ENCODE results near the gene EVI5L.

The EVI5L gene

DNA sequence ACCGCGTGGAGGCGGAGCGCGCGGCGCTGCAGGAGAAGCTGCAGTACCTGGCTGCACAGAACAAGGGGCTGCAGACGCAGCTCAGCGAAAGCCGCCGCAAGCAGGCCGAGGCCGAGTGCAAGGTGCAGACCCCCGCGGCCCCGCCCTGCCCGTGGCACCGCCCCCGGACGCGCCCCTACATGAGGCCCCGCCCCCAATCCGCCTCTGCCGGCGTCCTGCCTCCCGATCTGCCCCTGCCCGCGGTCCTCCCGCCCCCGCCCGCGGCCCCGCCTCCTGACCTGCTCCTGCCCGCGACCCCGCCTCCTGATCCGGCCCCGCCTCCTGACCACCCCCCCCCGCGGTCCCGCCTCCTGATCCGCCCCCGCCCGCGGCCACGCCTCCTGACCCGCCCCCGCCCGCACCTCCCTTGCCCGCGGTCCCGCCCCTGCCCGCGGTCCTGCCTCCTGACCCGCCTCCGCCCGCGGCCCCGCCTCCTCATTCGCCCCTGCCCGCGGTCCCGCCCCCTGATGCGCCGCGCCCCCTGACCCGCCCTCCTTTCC, 32.5 kb downstream of the EVI5L start:
- DNase-seq = peak; percentile 86

DNA sequence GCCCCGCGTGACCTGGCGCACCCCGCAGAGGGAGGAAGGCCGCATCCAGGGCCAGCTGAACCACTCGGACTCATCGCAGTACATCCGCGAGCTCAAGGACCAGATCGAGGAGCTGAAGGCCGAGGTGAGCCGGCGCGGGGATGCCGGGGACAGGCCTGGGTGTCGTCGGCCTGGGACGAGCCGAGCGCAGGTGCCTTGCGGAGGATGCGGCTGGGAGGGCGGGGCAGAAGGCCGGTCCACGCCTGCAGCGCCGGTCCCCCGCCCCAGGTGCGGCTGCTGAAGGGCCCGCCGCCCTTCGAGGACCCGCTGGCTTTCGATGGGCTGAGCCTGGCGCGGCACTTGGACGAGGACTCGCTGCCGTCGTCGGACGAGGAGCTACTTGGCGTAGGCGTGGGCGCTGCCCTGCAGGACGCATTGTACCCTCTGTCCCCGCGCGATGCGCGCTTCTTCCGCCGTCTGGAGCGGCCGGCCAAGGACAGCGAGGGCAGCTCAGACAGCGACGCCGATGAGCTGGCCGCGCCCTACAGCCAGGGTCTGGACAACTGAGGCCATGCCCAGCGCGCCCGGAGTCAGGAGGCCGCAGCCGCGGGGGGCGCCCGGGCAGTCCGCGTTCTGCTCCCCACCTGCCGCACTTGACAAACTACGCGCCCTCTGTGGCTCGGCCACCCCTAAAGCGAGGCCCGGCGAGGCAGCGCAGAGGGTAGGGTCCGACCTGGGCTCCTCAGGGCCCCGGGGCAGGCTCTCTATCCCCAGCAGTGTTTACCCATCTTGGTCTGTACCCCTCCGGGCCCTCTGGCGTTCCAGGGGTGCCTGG, 33.3 kb downstream of the EVI5L start:
- no peak for DNase-seq

DNA sequence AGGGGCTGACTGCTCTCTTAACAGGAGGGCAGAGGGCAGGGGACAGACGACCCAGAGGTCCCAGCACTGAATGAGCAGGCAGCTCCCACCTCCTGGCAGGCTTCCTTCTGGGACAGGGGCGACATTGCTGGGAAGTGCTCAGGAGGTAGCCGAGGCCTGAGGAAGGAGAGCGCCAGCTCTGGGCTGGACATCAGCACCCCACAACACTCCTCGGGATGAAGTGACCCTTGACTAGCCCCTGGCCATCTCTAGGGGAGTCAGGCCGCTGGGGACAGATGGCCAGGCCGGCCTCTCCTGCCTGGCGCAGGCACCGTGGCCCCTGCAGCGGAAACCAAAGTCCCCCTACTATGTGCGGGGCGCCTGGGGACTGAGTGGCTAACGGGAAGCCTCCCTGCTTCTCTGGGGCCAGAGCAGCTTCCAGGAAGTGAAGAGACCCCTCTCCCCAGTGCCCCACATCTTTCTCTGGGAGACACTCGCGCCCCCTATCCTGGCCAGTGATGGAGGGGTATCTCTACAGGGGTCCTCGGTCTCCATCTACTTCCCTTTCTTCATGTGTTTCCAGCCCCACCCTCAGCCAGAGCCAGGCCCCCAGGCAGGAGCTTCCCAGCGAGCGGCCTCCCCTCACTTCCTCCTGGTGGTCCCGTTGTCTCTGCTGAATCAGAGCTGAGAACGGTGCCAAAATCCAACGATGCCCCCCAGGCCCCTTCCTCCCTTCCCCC, 34.1 kb downstream of the EVI5L start:
- DNase-seq = no peak

DNA sequence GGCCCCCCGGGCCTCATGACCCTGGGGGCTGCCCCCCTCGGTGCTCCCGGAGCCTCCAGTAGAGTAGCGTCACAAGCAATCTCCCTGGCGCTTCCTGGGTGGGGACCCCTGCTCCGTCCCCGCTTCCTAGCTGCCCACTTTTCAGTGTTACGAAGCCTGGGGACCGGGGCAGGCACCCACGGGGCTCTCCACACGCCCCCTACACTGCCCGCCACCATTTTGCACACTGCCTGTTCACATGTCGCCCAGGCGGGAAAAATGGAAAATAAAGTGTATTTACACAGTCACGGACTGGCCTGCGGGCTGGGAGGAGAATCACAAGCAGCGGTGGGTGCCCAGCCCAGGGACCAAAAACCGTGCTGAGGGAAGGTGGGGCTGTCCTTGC, 34.7 kb downstream of the EVI5L start:
- DNase-seq = no peak

DNA sequence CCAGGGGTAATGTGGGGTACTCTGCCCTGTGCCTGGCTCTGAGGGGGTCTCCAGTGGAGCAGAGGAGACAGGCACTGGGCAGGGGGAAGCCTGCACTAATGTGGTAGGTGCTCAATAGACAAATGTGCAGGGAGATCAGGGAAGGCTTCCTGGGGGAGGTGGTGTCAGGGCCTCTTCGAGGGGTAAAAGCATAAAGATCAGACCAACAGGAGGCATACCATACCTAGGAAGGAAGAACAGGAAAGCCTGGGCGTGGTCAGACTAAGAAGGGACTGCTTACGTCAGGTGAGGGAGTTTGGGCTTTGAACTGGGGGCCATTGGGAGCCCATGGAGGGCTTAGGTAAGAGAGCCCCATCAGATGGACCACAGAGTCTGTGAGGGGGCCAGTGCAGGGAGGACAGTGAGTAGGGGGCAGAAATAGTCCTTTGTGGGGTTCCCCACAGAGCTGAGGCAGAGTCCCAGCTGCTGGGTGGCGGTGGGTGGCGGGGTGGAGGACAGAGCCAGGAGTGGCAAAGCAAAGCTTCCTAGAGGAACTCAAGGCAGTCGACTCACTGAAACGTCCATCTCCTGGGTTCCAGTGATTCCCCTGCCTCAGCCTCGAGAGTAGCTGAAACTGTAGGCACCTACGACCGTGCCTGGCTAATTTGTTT, 35.4 kb downstream of the EVI5L start:
- peak; percentile 35 for DNase-seq

DNA sequence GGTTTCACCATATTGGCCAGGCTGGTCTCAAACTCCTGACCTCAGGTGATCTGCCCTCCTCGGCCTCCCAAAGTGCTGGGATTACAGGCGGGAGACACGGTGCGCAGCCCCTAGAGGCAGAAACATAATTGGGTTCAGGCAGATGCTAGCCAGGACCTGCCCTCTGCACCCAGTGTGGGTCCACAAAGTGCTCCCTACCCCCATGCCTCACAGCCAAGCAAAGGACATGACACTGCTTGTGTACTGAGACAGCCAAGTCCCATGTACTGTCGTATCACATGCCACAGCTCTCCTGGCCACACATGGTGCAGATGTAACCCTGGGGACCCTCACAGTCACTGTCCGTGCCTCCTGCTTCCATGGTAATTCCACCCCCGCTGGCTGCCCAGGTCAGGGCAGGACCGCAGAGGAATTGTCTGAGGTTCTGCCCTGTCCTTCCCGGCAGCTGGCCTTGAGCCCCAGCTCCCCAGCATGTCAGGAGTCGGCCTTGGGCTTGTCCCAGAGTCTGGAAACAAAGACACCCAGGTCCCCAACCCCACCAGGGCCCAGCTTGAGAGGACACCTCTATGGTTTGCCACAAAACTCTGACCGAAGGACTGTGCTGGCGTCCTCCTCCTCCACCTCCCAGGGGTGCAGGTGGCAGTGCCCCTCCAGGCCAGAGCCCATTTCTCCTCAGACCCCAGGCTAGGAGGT, 36.5 kb downstream of the EVI5L start:
- DNase-seq = no peak

DNA sequence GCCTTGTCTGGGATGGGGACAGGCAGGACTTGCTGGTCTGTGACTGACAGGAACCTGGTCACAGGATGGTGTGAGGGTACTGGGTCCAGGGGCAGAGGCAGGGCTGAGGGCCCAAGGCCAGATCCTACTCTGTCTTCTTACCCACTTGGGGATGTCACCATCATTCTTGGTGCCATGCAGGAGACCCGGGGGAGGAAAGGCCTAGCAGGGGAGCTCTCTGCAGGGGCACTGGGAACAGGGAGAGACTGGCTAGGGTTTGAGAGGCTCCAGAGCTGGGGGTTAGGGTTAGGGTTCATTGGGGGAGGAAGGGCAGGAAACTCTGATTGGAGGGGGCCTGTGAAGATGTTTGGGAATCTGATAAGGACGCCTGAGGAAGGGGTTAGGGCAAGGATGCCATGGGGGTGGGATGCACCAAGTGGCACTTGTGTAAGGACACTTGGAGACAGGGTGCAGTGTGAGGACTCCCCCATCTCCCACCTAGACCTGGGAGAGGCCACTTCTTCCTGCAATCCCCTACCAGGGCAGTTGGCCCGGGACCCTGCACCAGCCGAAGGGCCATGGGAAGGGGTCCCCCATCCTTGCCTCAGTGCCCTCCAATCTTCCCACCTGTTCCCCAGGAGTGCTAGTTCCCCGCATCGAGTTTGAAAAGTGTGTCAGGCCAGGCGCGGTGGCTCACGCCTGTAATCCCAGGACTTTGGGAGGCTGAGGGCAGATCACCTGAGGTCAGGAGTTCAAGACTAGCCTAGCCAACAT, 37.2 kb downstream of the EVI5L start:
- DNase-seq = no peak

DNA sequence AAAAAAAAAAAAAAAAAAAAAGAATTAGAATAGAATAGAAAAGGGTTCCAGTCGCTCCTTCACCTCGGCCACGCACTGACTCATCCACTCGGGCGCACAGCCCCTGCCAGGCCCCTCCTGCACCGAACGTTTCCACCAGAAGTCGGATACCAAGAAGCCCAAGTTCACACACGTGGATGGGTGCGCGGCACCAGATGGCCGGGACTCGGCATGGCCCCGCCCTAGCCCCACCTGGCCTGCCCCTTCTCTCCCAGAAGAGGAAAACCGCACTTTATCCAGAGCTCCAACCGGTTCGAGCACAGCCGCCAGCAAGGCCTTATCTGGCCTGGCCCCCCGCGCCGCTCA, 38.3 kb downstream of the EVI5L start:
- DNase-seq = no peak

DNA sequence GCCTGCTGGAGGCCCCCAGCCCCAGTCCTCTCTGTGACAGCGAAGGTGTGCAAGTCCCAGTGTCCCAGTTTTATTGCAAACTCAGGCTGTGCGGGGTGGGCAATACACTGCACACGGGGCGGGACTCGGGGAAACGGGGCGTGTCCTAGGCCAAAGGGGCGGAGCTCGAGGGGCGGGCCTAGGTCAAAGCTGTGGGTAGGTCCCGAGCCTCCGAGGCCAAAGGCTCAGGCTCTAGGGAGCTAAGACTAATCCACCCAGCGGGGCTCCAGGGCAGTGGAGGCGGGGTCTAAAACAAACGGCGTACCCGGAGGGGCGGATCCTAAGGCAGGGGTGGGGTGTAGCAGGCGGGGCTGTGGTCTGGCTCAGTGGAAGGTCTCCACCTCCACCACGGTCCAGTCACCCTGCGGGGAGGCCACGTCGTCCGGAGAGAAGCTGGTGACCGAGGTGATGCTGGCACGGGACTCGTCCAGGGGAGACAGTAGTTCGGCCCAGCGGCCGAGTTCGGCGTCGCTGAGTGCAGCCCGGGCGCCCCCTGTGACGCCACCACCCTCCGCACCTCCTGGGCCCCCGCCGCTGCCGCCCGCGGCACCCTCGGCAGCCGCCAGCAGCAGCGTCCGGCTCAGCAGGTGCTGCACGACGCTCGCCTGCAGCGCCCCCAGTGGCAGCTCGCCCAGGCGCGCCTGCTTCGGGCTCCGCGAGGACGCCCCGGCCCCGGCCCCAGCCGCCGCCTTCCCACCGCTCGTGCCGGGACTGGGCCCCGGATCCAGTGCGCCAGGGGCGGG, 38.8 kb downstream of the EVI5L start:
- DNase-seq = peak; percentile 93

DNA sequence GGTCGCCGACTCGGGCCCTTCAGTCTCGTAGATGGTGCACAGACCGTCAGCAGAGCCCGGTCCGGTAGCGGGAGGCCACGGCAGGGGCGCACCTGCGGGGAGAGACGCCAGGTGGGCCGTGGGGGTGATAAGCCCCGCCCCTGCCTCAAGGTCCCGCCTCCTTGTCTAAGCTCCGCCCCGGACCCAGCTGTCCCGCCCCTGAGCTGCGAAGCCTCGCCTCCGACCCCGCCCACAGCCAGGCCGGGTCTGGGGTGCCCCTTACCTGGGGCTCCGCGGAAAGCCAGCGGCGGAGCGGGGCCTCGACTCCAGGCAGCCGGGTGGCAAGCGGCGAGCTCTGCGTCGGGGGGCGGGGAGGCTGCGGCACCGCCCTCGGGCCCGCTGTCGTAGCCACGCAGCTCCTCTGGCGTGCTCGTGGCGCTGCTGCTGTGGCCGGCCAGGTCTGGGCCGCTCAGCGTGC, 39.5 kb downstream of the EVI5L start:
- peak; percentile 76 for DNase-seq

DNA sequence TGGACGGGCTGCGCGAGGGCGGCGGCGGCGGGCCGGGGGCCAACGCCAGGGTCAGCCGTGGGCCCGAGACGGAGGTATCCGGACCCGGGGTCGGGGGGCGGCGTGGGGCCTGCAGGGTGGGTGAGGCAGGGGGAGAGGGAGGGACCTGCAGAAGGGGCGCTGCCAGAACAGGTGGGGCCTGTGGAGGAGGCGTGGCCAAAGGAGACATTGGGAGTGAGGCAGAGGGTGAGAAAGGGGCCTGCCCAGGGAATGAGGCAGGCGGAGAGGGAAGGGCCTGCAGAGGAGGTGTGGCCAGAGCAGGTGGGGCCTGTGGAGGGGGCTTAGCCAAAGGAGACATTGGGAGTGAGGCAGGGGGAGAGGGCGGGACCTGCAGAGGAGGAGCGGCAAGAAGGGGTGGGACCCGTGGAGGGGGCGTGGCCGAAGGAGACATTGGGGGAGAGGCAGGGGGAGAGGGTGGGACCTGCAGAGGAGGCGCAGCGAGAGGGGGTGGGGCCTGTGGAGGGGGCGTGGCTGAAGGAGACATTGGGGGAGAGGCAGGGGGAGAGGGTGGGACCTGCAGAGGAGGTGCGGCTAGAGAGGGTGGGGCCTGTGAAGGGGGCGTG, 40.0 kb downstream of the EVI5L start:
- DNase-seq = peak; percentile 84

DNA sequence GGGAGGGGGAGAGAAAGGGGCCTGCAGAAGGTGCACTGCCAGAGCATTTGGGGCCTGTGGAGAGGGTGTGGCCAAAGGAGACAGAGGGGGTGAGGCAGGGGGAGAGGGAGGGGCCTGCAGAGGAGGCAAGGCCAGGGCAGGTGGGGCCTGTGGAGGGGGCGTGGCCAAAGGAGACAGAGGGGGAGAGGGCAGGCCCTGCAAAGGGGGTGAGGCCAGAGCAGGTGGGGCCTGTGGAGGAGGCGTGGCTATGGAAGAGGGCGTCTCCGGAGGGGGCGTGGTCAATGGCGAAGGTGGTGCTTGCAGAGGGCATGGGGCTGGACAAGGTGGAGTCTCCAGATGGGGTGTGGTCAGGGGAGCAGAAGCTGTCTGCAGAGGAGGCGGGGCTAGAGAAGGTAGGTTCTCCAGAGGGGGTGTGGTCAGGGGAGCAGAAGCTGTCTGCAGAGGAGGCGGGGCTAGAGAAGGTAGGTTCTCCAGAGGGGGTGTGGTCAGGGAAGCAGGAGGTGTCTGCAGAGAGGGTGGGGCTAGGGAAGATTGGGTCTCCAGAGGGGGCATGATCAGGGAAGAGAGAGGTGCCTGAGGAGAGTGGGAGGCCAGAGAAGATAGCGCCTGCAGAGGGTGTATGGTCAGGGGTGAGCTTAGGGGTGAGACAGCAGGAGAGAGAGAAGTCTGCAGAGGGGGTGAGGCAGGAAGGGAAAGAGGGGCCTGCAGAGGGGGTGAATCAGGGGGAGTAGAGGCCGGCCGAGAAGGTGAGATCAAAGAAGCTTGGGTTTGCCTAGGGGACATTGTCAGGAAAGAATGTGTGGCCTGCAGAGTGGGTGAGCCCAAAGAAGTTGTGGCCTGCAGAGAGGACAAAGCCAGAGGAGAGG, 40.8 kb downstream of the EVI5L start:
- DNase-seq = peak; percentile 93

DNA sequence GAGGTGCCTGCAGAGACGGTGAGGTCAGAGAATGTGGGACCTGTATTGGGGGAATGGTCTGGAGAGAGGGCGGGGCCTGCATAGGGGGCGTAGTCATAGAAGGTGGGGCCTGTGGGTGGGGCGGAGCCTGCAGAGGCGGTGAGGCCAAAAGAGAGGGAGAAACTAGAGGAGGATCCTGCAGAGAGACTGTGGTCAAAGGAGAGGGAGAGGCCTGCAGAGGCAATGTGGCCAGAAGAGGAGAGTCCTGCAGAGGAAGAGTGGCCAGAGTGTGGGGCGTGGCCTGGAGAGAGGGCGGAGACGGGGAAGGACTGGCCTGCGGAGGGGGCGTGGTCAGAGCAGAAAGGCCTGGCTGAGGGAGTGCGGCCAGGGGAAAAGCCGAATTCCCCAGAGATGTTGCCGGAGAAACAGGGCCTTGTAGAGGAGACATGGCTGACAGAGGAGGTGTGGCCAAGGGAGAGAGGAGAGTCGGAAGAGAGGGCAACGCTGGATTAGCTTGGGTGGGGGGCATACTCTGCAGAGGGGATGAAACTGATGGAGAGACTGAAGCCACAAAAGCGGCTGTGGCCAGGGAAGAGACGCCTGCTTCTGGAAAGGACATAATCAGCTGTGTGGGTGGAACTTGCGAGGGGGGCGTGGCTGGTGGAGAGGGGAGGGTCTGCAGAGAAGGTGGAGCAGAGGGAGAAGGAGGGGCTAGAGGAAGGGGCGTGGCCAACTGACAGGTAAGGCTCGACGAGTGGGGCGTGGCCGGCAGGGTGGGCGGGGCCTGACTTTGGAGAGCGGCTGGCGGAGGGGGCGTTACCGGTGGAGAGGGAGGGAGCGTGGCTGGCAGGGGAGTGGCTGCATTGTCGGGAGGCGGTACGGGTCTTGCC, 41.7 kb downstream of the EVI5L start:
- peak; percentile 95 for DNase-seq

DNA sequence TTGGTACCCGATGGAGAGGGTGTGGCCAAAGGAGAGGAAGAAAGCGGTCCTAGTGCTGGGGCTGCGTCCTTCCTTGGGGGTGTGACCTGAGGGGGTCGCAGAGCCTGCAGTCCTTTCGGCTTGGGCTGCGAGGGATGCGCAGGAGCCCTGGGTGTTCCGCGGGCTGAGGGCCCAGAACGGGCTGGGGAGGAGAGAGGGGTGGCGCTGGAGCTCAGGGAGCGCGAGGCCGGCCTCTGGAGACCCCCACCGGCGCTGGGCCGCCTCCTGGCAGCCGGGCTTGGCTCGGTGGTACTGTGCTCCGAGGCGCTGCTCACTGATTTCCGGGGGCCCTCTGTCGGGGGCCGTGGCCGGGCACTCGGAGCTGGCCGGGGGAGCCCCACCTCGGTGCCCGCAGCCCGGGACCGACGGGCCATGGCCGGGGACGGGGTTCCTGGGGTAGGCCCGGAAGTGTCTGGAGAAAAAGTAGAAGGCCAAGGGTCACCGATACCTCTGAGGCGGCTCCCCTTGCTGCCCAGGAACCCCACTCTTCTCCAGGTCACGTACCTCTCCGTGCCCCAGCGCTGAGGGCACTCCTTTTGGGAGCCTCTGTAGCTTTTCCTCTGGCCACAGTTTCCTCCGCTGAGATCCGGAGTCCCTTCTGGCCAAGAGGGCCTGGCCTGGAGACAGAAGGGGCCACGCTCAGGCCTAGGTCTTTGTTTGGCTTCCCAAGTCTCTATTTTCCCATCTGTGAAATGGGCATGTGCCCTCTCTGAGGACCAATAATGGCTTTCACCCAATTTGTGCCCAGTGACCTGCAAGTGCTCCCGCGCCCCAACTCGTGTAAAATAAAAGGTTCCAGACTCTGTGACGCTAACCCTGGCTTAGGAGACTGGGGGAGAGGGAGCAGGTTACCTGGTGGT, 42.5 kb downstream of the EVI5L start:
- DNase-seq = no peak

DNA sequence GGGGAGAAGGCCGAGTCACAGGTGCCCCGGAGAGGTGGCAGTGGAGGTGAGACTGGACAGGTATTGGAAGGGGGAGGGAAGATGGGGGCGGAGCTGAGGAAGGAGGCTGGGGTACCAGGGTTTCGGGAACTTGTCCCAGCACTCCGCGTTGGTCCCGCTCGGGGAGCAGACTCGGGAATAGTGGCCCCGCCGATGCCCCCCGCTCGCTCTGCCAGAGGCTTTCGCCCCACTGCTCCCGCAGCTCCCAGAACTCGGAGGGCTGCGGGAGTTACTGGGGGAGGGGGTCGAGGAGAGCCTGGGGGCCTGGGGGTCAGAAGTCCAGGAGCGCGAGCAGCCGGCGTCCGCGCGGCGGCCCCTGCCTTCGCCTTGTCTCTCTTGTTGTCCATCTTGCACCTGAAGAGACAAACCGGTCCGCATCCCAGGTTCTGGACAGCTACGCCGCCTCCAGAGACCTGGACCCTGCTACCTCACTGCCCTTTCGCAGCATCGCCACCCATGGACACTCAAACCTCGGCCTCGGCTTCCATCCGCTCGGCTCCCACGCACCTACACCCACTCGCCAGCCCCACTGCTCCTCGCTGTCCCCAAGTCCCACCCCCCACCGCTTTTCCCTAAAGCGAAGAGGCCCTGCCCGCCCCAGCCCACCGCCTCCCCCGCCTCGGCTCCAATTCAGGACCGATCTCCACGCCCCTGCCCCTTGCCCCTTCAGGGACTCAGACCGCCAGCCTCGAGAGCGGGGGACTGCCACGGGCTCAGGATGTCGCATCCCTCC, 43.5 kb downstream of the EVI5L start:
- no peak for DNase-seq

DNA sequence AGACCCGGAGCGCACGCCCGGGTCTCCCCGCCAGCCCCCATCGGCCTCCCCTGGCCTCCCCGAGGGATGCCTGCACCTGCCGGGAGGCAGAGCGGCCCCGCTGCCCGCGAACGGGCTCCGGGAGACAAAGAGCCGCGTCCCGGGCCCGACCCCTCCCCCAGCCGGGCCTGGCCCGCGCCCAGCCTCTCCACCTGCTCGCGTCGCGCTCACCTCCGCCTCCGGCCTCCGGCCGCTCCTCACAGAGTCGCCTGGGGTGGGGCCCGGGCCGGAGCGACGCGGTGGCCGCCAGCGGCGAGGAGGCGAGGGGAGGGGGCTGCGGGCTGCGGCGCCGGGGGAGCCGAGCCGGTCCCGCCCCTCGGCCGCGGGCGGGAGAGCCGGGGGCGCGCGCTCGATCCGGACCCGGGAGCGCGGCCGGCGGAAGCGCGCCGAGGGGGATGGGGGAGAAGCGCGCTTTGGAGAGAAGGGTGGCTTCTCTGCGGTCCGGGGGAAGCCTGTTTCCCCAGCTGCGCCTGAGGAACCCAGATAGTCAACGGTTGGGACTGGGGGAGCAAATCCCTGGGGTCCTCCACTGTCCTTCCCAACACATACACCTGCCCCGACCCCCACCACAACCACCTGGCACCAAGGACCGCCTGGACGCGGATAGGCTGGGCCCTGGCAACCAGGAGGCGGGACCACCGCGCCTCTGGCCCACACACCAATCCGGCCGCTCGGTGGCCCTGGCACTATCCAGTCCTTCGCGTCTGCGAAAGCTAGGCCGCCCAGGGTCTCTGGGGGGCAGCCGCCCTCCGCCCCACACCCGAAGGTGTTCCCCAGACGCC, 44.3 kb downstream of the EVI5L start, which contains the start of gene PRR36:
PRR36 (minus strand) TSS at position 315 of the 821 bp plus-strand sequence. CDS start 701 bp downstream, outside the sequence.
- peak; percentile 47 for DNase-seq
